IPS-11a (cell line): ENCODE data around the gene KDELR3.

Experiments used
- H3K4me3 ChIP-seq: one replicate; pipeline ENCODE4 v1.5.1; 2013; ENCODE audit warnings: low read depth, low read length, control low read depth

KDELR3 gene

GRCh38 chr22:38506118-38506962 lies 38.4 kb downstream of the KDELR3 start, which contains the start of gene DDX17:
Gene DDX17 (minus strand): TSS chr22:38506311.
- peak within 1 kb of the TSS; percentile 97 for H3K4me3 ChIP-seq

- H3K4me3 ChIP-seq = no peak overlapping the region
Observed at GRCh38 chr22:38510416-38510970, 42.6 kb downstream of the KDELR3 start.

- H3K4me3 ChIP-seq = no peak overlapping the region
Observed at GRCh38 chr22:38513063-38513462, 45.2 kb downstream of the KDELR3 start.

GRCh38 chr22:38518620-38519019 lies 50.7 kb downstream of the KDELR3 start:
- no peak overlapping the region for H3K4me3 ChIP-seq

- no peak overlapping the region for H3K4me3 ChIP-seq
Observed at GRCh38 chr22:38519453-38520250, 51.8 kb downstream of the KDELR3 start.

GRCh38 chr22:38523029-38523428 lies 55.1 kb downstream of the KDELR3 start:
- no peak overlapping the region for H3K4me3 ChIP-seq

GRCh38 chr22:38523479-38523878 lies 55.6 kb downstream of the KDELR3 start:
- H3K4me3 ChIP-seq = no peak overlapping the region

- H3K4me3 ChIP-seq = no peak overlapping the region
Observed at GRCh38 chr22:38524429-38524828, 56.5 kb downstream of the KDELR3 start.

GRCh38 chr22:38531251-38531938 lies 63.5 kb downstream of the KDELR3 start:
- H3K4me3 ChIP-seq = no peak overlapping the region
